Skeletal muscle cell (primary cell): ENCODE measurements around the gene TMEM106B.

ENCODE experiments used
- DNase-seq: peaks from one replicate; pipeline ENCODE4 v3.0.0-alpha.2; 2010; ENCODE audit warnings: low read depth
- H3K4me3 ChIP-seq: 2 replicates; pipeline ENCODE4 v1.5.1; 2011; ENCODE audit warnings: low read depth, mild to moderate bottlenecking, control low read depth, low read length, moderate library complexity

Gene TMEM106B

DNA sequence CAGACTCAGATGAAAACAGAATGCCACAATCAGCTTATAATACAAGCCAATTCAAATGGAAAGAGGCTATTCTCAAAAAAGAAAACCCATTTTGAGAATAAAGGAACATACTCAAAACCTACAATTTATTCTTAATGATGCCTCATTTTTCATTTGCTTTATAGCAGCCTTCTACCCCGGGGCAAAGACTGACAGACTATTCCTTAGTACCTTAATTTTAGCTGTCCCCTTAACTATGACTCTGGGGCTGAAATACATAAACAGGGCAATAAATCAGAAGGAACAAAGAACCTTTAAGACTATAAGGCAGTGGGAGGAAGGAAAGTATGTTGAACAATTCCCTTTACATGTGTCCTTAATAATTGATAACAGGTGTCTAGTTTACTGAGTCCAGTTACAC, 76.8 kb downstream of the TMEM106B start:
- no peak overlapping the region for H3K4me3 ChIP-seq
- DNase-seq: no peak

DNA sequence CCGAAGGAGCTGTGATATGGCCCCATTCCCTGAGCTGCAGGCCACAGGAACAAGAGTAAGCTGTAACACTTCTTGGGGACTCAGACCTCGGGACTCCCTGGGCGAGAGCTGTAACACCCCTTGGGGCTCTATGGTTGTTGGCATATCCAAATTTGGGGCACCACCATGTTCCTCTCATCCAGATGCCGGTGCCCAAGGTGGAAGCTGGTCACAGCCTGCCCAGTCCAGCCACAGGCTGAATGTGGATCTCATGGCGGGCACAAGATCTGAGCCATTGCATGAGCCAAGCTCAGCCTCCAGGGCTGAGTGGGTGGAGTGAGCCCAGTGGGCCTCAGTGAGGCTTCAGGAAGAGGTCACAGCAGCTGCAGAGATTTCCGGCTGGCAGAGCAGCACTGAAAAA, 78.9 kb downstream of the TMEM106B start:
- no peak for DNase-seq
- H3K4me3 ChIP-seq: no peak overlapping the region

DNA sequence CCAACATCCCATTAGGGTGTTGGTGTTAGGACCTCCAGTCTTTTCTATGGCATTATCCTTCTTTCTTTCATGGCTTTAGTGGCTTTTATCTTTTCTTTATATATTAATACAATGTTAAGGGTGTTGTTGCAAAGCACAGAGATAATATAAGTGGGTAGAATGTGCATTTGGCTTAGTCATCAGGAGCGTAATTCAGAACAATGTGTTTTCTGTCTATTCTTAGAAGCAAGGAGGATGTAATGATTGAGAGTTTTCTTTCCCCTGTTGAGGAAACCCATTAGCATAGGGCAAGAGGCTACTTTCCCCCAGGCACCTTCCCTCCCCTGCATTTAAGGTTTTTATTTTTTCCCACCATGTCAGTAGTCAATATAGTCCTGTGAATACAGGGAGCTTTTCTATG, 79.7 kb downstream of the TMEM106B start:
- H3K4me3 ChIP-seq: no peak overlapping the region
- no peak for DNase-seq

DNA sequence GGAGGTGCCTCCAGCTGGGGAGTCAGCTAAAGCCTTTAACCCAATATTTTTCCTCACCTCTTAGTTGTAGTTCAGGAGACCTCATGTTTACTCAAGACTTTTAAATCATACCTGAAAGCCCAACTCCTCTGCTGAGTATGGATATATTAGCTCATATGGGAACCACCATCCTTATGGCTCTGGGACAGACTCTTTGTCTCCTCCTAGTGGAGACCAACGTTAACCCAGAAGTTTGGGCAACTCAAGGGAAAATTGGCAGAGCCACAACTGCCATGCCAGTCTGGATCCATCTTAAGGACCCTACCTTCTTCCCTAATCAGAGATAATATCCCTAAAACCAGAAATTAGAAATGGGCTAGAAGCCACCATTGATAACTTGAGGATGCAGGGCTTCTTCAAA, 80.8 kb downstream of the TMEM106B start:
- no peak for DNase-seq
- no peak overlapping the region for H3K4me3 ChIP-seq
